HG02884 (cell line): ENCODE results near the gene KIRREL3.
A peak's percentile ranks its signal among the peaks of the same experiment; 100 is the strongest.

Experiments used
- ATAC-seq: cut with Tn5 transposase; IDR thresholded peaks from one replicate; pipeline ENCODE4 v1.9.1; 2021; ENCODE audit warnings: mild to moderate bottlenecking, moderate library complexity; ENCODE audit not compliant: unreplicated experiment

KIRREL3 gene

GRCh38 chr11:126497581-126498122 is 502.9 kb downstream of the KIRREL3 start:
- ATAC-seq, result no peak

GRCh38 chr11:126496576-126497337 is 503.8 kb downstream of the KIRREL3 start:
- no peak for ATAC-seq

GRCh38 chr11:126495281-126496220 is 505.0 kb downstream of the KIRREL3 start:
- ATAC-seq, result no peak

- no peak for ATAC-seq
Observed at GRCh38 chr11:126494831-126495230, 505.7 kb downstream of the KIRREL3 start.

- ATAC-seq, result no peak
Observed at GRCh38 chr11:126492331-126493082, 508.1 kb downstream of the KIRREL3 start.

GRCh38 chr11:126491092-126491491 is 509.5 kb downstream of the KIRREL3 start:
- no peak for ATAC-seq

- ATAC-seq, result no peak
Observed at GRCh38 chr11:126489836-126490660, 510.5 kb downstream of the KIRREL3 start.

GRCh38 chr11:126488591-126489370 is 511.8 kb downstream of the KIRREL3 start:
- no peak for ATAC-seq

GRCh38 chr11:126487711-126488110 is 512.9 kb downstream of the KIRREL3 start:
- no peak for ATAC-seq

- ATAC-seq, result no peak
Observed at GRCh38 chr11:126485986-126486635, 514.5 kb downstream of the KIRREL3 start.

GRCh38 chr11:126485021-126485792 is 515.4 kb downstream of the KIRREL3 start:
- peak; percentile 62 for ATAC-seq

- ATAC-seq, result no peak
Observed at GRCh38 chr11:126484266-126484665, 516.3 kb downstream of the KIRREL3 start.

- no peak for ATAC-seq
Observed at GRCh38 chr11:126483621-126484195, 516.9 kb downstream of the KIRREL3 start.

GRCh38 chr11:126482586-126483108 is 517.9 kb downstream of the KIRREL3 start:
- no peak for ATAC-seq

GRCh38 chr11:126481303-126481680 is 519.3 kb downstream of the KIRREL3 start:
- ATAC-seq, result no peak

- peak; percentile 61 for ATAC-seq
Observed at GRCh38 chr11:126480410-126481302, 519.9 kb downstream of the KIRREL3 start.
